Measurements from ENCODE around the gene MDH1B.
"Not testable (repeated sequence)": the region's sequence is repeated elsewhere in the genome, so short reads cannot be mapped to it uniquely, and the experiment has no call there.

Gene MDH1B

DNA sequence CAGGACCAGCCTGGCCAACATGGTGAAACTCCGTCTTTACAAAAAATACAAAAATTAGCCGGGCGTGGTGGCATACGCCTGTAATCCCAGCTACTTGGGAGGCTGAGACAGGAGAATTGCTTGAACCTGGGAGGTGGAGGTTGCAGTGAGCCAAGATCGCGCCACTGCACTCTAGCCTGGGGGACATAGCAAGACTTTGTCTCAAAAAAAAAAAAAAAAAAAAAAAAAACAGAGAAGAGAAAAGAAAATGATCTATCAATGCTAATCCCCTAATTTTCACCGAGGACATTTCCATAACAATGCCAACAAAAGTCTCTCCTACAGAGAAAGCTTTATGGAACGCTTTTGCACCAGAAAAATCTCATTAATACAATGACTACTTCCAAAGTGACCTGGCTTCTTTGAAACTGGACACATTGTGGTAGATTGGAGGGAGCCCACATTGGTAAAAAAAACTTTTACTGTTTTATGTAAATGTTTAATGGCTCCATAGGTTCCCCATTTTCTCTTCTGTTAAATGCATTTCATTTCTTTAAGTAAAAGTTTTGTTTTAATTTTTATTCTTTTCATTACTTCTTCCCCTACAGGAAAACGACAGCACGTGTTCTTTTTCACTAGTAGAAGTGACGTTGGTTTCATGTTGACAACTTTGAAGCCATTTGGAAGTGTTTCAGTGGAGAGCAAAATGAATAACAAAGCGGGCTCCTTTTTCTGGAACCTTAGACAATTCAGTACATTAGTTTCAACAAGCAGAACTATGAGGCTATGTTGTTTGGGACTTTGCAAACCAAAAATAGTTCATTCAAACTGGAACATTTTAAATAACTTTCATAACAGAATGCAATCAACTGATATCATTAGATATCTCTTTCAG is 1.2 kb upstream of the MDH1B start:
- no peak for DNase-seq (ENCODE audit: low spot score)

DNA sequence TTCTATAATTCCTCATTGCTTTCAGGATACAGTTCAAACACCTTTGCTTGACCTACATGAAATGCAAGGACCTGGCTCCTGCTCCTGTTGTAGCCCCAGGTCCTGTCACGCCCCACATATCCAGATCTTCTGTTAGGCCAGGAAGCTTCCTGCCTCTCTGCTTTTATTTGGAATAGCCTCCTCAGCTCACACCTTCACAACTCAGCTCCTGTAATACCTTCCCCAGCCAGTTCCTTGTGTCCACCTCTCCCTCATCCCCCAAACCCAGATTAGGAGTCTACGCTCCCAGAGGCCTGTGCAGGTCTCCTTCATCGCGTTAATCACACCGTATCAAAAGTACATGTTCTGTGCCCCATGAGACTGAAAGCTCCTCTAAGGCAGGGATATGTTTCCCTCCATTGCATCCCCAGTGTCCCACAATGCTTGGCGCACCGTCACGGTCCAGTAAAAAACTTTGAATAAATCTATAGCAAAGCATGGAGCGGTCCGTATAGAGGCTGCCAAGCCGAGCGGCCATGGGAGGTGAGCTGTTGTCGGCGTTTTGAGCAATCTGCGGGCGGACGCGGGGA is 371 bp downstream of the MDH1B start:
- DNase-seq (ENCODE audit: low spot score) = peak; percentile 37

DNA sequence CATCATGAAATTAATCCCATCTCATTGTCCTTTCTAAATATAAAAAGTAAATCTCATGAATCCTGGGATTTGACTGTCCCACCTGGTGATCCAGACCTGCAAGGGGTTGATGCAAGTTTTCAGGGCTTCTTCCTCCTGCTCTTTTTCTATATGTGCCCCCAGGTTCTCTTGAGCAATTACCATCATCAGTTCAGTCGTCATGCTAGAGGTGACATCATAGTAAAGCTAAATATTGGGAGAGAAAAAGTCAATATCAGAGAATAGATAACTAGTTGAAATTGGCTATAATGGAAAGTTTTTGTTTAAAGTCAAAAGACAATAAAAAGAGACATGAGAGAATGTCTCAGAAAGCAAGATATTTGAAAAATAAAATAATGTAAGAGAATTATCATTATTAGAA is 8.3 kb downstream of the MDH1B start:
- DNase-seq (ENCODE audit: low spot score) = no peak

GRCh38 chr2:206740800-206741199 is 24.3 kb downstream of the MDH1B start:
- no peak for DNase-seq (ENCODE audit: low spot score)

DNA sequence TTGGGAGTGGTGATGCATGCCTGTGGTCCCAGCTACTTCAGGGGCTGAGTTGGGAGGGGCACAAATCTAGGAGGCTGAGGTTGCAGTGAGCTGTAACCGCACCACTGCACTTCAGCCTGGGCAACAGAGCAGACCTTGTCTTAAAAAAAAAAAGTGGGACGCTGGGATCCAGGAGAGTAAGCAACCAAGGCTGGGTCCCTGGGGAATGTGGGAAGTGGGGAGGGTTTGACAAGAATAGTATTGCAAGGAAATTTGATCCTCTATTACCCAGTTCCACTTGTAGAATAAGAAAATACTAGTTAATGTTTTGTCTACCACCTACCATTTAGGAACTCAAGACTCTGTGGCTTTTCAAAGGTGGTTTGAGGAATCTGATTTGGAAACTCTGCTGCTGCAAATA is 25.9 kb downstream of the MDH1B start:
- no peak for DNase-seq (ENCODE audit: low spot score)

DNA sequence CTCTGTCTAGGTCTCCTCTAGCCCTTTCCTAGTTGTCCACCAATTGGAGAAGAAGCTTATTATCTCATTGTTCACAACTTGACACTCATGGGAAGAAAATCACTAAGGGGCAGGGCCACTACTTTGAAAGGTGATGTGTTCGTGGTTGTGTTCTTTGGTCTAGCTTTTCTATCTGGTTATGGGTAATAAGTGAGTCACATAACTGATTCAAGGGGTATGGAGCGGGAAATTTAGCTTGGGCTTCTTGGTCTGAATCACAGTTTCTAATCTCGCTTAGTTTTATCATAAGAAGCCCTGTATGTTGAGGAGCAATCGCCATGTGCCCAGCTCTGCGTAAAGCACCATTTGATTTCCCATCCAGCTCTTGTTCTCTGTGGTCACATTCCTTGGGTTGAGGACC is 28.2 kb downstream of the MDH1B start:
- no peak for DNase-seq (ENCODE audit: low spot score)

DNA sequence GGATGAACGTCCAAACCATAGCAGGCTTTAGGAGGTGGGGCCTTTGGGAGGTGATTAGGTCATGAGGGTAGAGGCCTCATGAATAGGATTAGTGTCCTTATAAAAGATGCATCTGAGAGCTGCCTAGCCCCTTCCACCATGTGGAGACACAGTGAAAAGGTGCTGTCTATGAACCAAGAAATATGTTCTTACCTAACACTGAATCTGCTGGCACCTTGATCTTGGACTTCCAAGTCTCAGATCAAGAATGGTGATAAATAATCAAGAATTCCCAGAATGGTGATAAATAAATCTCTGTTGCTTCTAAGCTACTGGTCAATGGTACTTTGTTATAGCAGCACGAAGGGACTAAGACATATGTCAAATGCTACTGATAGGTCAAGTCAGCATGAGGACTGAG is 31.8 kb downstream of the MDH1B start:
- no peak for DNase-seq (ENCODE audit: low spot score)

- DNase-seq (ENCODE audit: low spot score) = no peak
Measured at GRCh38 chr2:206728277-206729199, 36.6 kb downstream of the MDH1B start.

DNA sequence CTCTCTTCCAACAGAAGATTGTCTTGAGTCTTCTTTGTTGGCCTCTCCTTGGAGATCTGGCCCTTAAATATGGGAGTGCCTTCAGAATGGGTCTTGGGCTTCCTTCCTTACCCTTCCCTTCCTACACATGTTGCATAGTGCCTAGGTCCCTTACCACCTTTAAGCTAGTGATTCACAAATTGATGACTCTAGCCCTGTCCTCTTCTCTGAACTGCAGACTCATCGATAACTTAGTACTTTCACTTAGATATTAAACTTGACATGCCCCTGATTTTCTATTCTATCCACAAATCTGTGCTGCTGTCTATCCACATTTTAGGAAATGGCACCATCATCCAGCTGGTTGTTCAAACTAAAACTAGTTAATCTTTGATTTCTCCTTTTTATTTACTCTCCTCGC is 37.8 kb downstream of the MDH1B start:
- no peak for DNase-seq (ENCODE audit: low spot score)

DNA sequence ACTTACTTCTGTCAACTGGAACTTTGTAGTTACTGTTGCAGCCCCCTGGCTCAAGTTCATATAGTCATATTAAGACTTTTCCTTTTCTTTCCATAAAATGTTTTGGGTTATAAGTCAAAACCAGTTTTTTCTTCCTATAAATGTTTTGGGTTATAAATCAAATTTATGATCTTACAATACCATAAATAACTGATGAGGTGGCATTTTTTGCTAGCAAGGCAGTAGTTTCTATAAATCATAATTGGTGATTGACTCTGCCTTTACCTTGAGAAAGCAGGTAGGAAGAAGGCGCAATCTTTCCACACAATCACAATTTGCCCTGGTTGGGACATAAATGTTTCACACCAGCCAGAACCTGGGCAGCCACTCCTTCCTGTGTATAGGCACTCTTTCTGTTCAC is 41.8 kb downstream of the MDH1B start:
- DNase-seq (ENCODE audit: low spot score) = no peak

GRCh38 chr2:206721256-206721920 is 43.7 kb downstream of the MDH1B start:
- no peak for DNase-seq (ENCODE audit: low spot score)

- no peak for DNase-seq (ENCODE audit: low spot score)
Measured at GRCh38 chr2:206718296-206718695, 46.8 kb downstream of the MDH1B start, which contains the start of gene DYTN. TSS of gene DYTN (minus strand) at chr2:206718396. CDS start at chr2:206718279, 117 bp downstream.

- no peak for DNase-seq (ENCODE audit: low spot score)
Measured at GRCh38 chr2:206716623-206717022, 48.5 kb downstream of the MDH1B start.

GRCh38 chr2:206715183-206715582 is 49.9 kb downstream of the MDH1B start:
- DNase-seq (ENCODE audit: low spot score) = not testable (repeated sequence)

DNA sequence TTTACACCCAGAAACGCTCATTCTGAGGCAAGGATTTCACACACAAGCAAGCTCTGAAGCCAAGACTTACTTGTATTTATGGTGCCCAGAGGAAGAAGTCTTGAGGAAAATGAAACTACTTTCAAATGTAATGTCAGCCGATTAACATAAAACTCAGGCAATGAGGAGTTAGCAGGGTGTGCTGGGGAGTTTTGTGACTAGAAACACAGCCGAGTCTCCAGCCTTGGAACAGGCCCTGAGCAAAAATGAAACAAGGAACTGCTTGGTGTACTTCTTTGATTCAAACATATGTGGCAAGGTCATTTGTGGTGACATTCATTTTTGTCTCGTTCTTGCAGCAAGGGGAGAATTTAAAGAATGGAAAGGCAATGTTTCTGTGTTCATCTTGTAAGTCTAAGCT is 51.4 kb downstream of the MDH1B start:
- DNase-seq (ENCODE audit: low spot score) = no peak

- DNase-seq (ENCODE audit: low spot score) = no peak
Measured at GRCh38 chr2:206708286-206708685, 56.8 kb downstream of the MDH1B start.

- DNase-seq (ENCODE audit: low spot score) = no peak
Measured at GRCh38 chr2:206707164-206707701, 57.9 kb downstream of the MDH1B start.

DNA sequence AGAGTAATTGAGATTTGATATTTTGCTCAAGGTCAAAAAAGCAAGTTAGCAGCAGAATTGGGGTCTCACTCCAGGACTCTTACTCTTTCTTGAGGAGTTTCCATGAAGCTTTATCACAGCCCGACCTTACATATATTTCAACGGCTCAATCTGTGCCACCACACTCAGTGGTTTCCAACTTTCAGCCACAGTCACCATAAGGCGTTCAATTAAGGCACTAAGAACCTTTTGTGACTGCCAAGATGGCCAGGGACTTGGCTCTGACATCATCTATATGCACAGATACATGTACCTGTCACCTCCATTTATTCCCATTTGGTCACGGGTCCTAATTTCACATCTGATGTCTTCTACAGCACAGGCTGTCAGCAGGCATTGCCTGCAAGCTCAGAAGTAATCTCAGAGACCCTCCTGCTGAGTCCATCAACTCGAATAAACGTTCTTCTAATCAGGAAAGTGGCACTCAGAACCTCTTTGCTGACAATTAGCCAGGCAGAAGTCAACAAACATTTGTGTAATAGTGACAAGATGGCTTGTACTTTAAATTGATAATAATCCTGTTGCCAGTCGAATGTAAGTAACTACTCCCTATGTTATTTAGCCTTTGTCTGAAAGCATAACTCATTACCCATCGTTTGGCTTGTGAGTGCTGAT is 63.0 kb downstream of the MDH1B start:
- no peak for DNase-seq (ENCODE audit: low spot score)

DNA sequence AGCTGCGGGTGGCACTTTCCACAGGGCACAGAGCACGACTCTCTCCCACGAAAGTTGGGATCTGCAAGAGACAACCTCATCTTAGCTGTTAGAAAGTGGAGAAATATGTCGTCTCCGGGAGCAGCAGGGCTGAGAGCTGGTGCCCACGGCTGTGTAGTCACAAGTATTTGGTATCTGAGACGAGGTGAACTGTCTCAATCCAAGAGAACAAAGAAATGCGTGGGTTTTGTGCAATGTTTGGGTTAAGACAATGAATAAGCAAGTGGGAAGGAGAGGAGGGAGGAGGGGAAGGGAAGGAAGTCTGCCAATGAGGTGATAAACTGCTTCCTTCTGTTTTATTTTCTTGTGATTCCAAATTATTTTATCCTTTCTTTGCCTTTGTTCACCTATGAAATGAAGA is 65.0 kb downstream of the MDH1B start:
- DNase-seq (ENCODE audit: low spot score) = no peak

DNA sequence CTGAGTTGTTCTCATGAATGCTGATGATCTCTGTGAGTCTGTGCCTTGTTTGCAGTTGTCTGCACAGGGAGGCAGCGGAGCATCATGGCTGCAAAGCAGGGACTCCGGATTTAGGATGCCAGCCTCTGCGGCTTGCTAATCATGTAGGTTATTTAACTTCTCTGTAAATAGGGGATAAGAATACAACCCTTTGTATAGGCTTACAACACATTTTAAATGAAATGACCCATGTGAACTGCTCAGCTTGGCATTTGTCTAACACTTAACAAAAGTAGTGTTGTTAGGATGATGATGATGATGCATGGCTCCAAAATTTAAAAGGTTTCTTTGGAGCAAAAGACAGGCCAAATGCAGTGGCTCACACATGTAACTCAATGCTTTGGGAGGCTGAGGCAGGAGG is 66.3 kb downstream of the MDH1B start:
- no peak for DNase-seq (ENCODE audit: low spot score)

GRCh38 chr2:206696910-206697309 is 68.2 kb downstream of the MDH1B start:
- DNase-seq (ENCODE audit: low spot score) = no peak
